Pancreas (tissue), 10 donors: ENCODE measurements around the gene TOR4A. TPM values are rescaled to one million over a fixed set of nuclear protein-coding genes. Genes with fewer than 3 reads are reported as not detected.

ENCODE experiments used
- ATAC-seq, 4 donors: fragments of 200-7000 bp; cut with Tn5 transposase; one replicate each; pipeline versions ENCODE4 v1.8.0 to v1.9.1; 2020; ENCODE audit warnings: mild to moderate bottlenecking in 4 of 4, moderate library complexity in 4 of 4
- DNase-seq, 6 donors: peaks; one replicate each; pipeline ENCODE4 v3.0.0-alpha.2; 2020
- FAIRE-seq: peaks from 2 replicates; lab custom pipeline; 2012; peaks lifted over from hg19 to GRCh38; lab: Jason Lieb, UNC
- H3K27ac ChIP-seq, 4 donors: fragments of 200-600 bp; sonication (generic); 1 replicate in 3 of 4; 2 replicates in 1 of 4; pipeline versions ENCODE4 v1.5.0 to v1.8.0; 2020
- H3K27me3 ChIP-seq, 4 donors: fragments of 200-600 bp; one replicate each; pipeline ENCODE4 v1.8.0; 2021
- H3K36me3 ChIP-seq, 3 donors: fragments of 200-600 bp; sonication (generic) in 1 of 3; one replicate each; pipeline versions ENCODE4 v1.5.0 to v1.8.0; 2020 to 2021
- H3K4me1 ChIP-seq, 3 donors: fragments of 200-600 bp; one replicate each; pipeline ENCODE4 v1.8.0; 2021
- H3K4me3 ChIP-seq, 4 donors: fragments of 200-600 bp; sonication (generic) in 2 of 4; one replicate each; pipeline versions ENCODE4 v1.5.0 to v1.8.0; 2020 to 2021
- H3K9me3 ChIP-seq, 4 donors: fragments of 200-600 bp; one replicate each; pipeline ENCODE4 v1.8.0; 2021
- CTCF ChIP-seq, 4 donors: fragments of 200-600 bp; sonication (generic) in 3 of 4; IDR thresholded peaks; one replicate each; pipeline versions ENCODE4 v1.5.0 to v1.8.0; 2021; ENCODE audit warnings: antibody characterized with exemption in 4 of 4
- WGBS, 2 donors: extraction: QIAGEN DNeasy Blood & Tissue Kit; methylation state at CpG; one replicate each; pipeline ENCODE4 v1.1.7; 2013; 5-methylcytosine and 5-hydroxymethylcytosine counted together
- intact Hi-C, 3 donors: fragments of 100-400 bp; cut with DNase I; formaldehyde crosslinking; loops; one replicate each; pipeline versions ENCODE4 v1.11.1 to v1.14.2; 2022
- polyA plus RNA-seq, 2 donors: library from polyadenylated mRNA; stranded (reverse); fragments of 200-250 nt; gene quantifications; one replicate each; pipeline ENCODE4 v1.2.3, GENCODE V29; 2013
- total RNA-seq, 6 donors: library from RNA; stranded (reverse); fragmentation: NEBNext Ultra II Directional in 4 of 6; extraction: Animal tissue kit (Norgen Biotek cat#: 25700) in 4 of 6; gene quantifications; one replicate each; pipeline versions ENCODE4 v1.2.1 to v1.2.4, GENCODE V29; 2021 to 2023
- donor health status: healthy with polysubstance abuse.
- donor health status: DM: no; HTN: no; CAD: no; lungs with moderate emphysema.
- donor health status: DM: no; HTN: no; CAD: no.
- donor health status: control.
- donor health status: control.
- donor health status: Bipolar disorder and iron deficiency.
- donor health status: DM: yes; HTN: yes; CAD: no.
- donor health status: DM: no; HTN: no; CAD: no.
- donor health status: DM: no; HTN: no; CAD: no.
- donor health status: DM: yes; HTN: yes; CAD: no.

The TOR4A gene
- total and polyA plus RNA-seq, 8 donors: 1.4 to 6.8 (median 4.2) TPM

GRCh38 chr9:137271696-137272076 lies 5.8 kb upstream of the TOR4A start:
- DNase-seq (no peak), ATAC-seq (no peak), FAIRE-seq (no peak)
- no peak overlapping the region for H3K4me3 ChIP-seq
- no peaks in the 10 kb centered on the region for H3K27me3 ChIP-seq
- H3K4me1 ChIP-seq: peaks cover 15 to 23% (median 23%) of the 10 kb centered on the region in 3 donors
- intact Hi-C loops: loop anchor here in 1 of 3 donors (10.0 kb wide), 1 partner anchor 253 kb away; no protein-coding TSS in a partner anchor
- no peak overlapping the region for H3K27ac ChIP-seq
- WGBS, 2 donors: 55 to 62% methylated on average over 3 of the region's 3 CpGs
- H3K36me3 ChIP-seq: peaks cover 7 to 11% (median 11%) of the 10 kb centered on the region in 3 donors
- no peaks in the 10 kb centered on the region for H3K9me3 ChIP-seq
- no peak for TF ChIP-seq CTCF (IDR thresholded peaks at IDR 0.05)

GRCh38 chr9:137272241-137273094 lies 5.1 kb upstream of the TOR4A start:
- H3K27ac ChIP-seq: no peak overlapping the region
- DNase-seq: peak in 2 of 6 donors; percentile 42 to 81
- no peaks in the 10 kb centered on the region for H3K27me3 ChIP-seq
- no peak for FAIRE-seq
- 94 to 95% methylated on average over 36 to 39 of the region's 39 CpGs for WGBS, 2 donors
- peaks cover 15 to 25% (median 24%) of the 10 kb centered on the region in 3 donors for H3K4me1 ChIP-seq
- no peak overlapping the region for H3K4me3 ChIP-seq
- no peak for ATAC-seq
- no peaks in the 10 kb centered on the region for H3K9me3 ChIP-seq
- intact Hi-C loops: loop anchor here in 1 of 3 donors (10.0 kb wide), 1 partner anchor 252 kb away; no protein-coding TSS in a partner anchor
- H3K36me3 ChIP-seq: peaks cover 7 to 11% (median 11%) of the 10 kb centered on the region in 3 donors
- TF ChIP-seq CTCF (IDR thresholded peaks at IDR 0.05): no peak

GRCh38 chr9:137273095-137273490 lies 4.4 kb upstream of the TOR4A start:
- Histone ChIP-seq H3K4me1 (peaks cover 15 to 25% (median 24%) of the 10 kb centered on the region in 3 donors), H3K9me3 (no peaks in the 10 kb centered on the region), H3K27ac (no peak overlapping the region), H3K4me3 (no peak overlapping the region), H3K27me3 (no peaks in the 10 kb centered on the region), H3K36me3 (peaks cover 7 to 11% (median 11%) of the 10 kb centered on the region in 3 donors)
- FAIRE-seq: no peak
- WGBS, 2 donors: 57 to 61% methylated on average over 13 of the region's 13 CpGs
- DNase-seq: peak in 2 of 6 donors; percentile 22 to 39
- TF ChIP-seq CTCF (IDR thresholded peaks at IDR 0.05): no peak
- no peak for ATAC-seq
- intact Hi-C loops: loop anchor here in 1 of 3 donors (10.0 kb wide), 1 partner anchor 252 kb away; no protein-coding TSS in a partner anchor

- H3K4me1 ChIP-seq: peaks cover 11 to 20% (median 19%) of the 10 kb centered on the region in 3 donors
- TF ChIP-seq CTCF (IDR thresholded peaks at IDR 0.05): no peak
- ATAC-seq (no peak), FAIRE-seq (no peak), DNase-seq (peak in 1 of 6 donors; percentile 44)
- no peaks in the 10 kb centered on the region for H3K27me3 ChIP-seq
- 37 to 73% methylated on average over 15 of the region's 15 CpGs for WGBS, 2 donors
- intact Hi-C loops: loop anchor here in 1 of 3 donors (10.0 kb wide), 1 partner anchor 251 kb away; no protein-coding TSS in a partner anchor
- no peak overlapping the region for H3K27ac ChIP-seq
- H3K4me3 ChIP-seq: no peak overlapping the region
- H3K9me3 ChIP-seq: no peaks in the 10 kb centered on the region
- H3K36me3 ChIP-seq: peaks cover 7 to 11% (median 11%) of the 10 kb centered on the region in 3 donors
Observed at GRCh38 chr9:137273611-137274320, 3.8 kb upstream of the TOR4A start.
